MG63 (cell line): ENCODE results near the gene SNX10. TPM values are rescaled to one million over a fixed set of nuclear protein-coding genes. Genes with fewer than 3 reads are reported as not detected.

ENCODE experiments used
- DNase-seq: peaks from one replicate; pipeline ENCODE4 v3.0.0-alpha.2; 2020
- H3K27me3 ChIP-seq: fragments of 250-450 bp; sonication (Bioruptor Pico); 2 replicates; pipeline ENCODE4 v1.5.1; 2020; ENCODE audit warnings: mild to moderate bottlenecking, moderate library complexity
- H3K36me3 ChIP-seq: fragments of 250-450 bp; sonication (Bioruptor Pico); 2 replicates; pipeline ENCODE4 v1.5.1; 2020; ENCODE audit warnings: mild to moderate bottlenecking, moderate library complexity
- H3K4me3 ChIP-seq: fragments of 250-450 bp; sonication (Bioruptor Pico); 2 replicates; pipeline ENCODE4 v1.5.1; 2020; ENCODE audit warnings: mild to moderate bottlenecking, moderate library complexity
- H3K9me3 ChIP-seq: fragments of 250-450 bp; sonication (Bioruptor Pico); 2 replicates; pipeline ENCODE4 v1.5.1; 2020; ENCODE audit warnings: mild to moderate bottlenecking, moderate library complexity
- total RNA-seq: library from RNA; depleted of rRNA; stranded (reverse); fragments of >200 nt; shearing (Covaris generic); gene quantifications from 2 replicates; pipeline ENCODE4 v1.2.3, GENCODE V29; 2014; ENCODE audit warnings: low replicate concordance; rRNA removed

Gene SNX10
- total RNA-seq, 1 experiment from 2014 or later, result 4.4 TPM

DNA sequence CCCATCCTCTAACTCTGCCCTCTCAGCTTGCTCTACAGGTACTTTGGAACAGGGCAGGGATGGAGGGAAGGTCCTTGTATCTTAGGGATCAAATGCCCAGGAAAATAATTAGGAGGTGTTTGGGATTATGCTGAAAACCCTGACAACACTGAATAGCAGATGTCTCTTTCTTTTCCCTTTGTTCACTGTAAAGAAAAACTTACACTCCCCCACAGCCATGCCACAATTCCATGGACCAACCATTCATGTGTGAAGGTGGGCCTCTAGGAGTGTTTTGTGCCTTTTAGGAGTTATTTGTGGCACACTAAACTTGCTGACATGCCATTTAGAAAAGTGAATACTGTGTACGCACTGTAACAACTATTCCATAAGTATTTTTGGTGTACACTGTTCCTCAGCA is 108.1 kb downstream of the SNX10 start:
- DNase-seq, result no peak
- Histone ChIP-seq H3K27me3 (peaks cover 5% of the 10 kb centered on the region; the same call in 1 of the 2 replicates), H3K9me3 (no peaks in the 10 kb centered on the region), H3K4me3 (no peak overlapping the region), H3K36me3 (no peaks in the 10 kb centered on the region)

DNA sequence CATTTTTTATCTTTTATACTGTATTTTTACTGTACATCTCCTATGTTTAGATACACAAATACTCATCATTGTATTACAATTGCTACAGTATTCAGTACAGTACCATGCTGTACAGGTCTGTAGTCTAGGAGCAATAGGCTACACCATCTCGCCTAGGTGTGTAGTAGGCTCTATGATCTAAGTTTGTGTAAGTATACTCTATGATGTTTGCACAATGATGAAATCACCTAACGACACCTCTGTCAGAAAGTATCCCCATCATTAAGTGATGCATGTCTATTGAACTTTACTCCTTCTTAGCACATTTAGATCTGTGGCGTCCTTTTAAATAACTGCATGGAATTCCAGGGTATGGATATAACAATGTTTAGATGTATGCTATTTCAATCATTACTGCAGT is 112.0 kb downstream of the SNX10 start:
- H3K27me3 ChIP-seq, result no peaks in the 10 kb centered on the region; the same call in 1 of the 2 replicates
- no peaks in the 10 kb centered on the region for H3K36me3 ChIP-seq
- peaks cover 2% of the 10 kb centered on the region for H3K9me3 ChIP-seq
- no peak overlapping the region for H3K4me3 ChIP-seq
- no peak for DNase-seq

DNA sequence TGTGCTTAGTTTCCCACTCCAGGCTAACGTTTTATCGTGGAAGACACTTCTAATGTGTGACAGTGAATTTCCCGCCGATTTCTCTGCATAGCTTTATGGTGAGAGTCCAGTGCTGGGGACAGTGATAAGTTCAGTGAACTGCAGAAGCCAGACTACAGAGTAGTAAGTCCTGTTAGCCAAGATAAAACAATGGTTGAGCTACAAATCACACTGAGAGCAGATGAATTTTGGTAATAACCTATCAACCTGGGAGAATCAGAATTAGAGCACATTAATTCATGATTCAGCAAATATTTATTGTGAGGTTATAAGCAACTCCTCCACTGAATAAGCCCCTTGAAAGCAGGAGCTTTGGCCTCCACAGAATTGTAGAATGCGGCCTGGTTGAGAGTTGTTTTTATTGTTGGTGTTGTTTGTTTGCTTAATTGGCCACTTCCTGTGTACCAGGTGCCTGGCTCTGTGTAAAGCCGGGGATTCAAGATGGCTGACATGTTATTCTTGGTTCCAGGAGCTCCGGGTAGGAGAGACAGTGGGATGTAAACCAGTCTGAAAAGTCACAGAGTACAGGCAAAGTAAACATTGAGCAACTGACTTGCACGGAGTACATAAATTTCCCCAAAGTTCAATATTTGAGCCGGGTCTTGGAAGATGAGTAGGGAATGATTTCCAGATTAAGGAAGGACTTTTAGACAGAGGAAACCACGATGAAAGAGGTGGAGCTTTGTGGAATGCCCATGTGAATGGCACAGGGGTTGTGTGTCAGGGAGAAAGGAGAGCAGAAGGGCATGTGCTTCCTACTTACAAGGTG is 112.7 kb downstream of the SNX10 start:
- DNase-seq, result no peak
- Histone ChIP-seq H3K9me3 (peaks cover 2% of the 10 kb centered on the region), H3K27me3 (no peaks in the 10 kb centered on the region; the same call in 1 of the 2 replicates), H3K36me3 (no peaks in the 10 kb centered on the region), H3K4me3 (no peak overlapping the region)

DNA sequence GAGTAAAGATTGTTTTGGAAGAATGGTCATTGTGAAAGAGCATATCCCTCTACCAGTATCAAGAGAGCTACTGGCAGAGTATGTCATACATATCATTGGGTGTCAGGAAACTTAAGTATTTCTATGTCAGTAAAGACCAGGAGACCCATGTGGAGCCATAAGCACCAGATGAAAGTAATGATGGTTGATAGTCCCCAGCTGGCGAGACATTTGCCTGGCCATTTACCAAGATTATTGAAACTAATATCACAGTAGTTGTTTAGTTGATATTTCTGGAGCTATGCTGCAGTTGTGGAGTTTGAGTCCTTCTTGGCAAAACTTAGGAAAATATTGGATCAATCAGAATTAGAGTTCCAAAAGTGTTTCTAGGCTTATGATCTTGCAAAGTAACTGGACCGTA is 114.8 kb downstream of the SNX10 start:
- H3K9me3 ChIP-seq, result peaks cover 2% of the 10 kb centered on the region

DNA sequence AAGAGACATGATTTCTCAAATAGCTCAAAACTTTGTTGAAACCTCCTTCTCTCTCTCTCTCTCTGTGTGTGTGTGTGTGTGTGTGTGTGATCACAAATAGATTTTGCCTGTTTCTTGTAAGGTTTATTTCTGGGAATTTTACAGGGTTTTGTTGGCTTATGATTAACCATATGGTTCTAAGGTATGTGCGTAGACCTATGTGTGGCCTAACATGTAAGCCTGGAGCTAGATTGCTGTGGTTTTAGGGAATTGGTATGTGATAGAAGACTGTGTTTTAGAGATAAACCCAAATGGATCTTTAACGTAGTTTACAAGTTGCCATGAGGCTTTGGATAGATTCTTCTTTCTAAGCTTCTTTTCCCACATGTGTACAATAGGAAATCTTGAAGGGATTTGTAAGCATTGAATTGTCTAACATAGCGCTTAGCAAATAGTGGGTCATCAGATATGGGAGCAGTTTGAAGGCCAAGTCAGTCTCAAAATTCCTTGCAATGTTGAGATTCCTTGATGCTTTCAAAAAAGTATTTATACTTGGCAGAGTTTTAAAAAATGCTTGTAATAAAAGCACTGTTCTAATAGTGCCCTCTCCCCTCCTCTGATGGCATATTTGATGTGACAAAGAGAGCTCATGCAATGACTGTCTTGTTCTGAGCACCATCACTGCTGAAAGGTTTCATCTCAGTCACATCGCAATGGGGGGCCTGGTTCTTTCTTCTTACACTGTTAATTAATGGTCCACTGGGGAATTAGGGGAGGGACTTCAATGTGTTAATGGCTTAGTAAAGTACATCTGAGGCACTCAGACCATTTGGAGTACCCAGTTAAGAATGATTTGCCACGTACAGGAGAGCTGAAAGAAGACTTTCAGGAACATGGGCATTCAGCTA is 118.2 kb downstream of the SNX10 start:
- H3K4me3 ChIP-seq, result no peak overlapping the region
- H3K27me3 ChIP-seq, result peaks cover 5% of the 10 kb centered on the region
- no peaks in the 10 kb centered on the region for H3K36me3 ChIP-seq
- no peak for DNase-seq
- peaks cover 2% of the 10 kb centered on the region for H3K9me3 ChIP-seq

More for the DNA sequence above, 114.8 kb downstream of the SNX10 start:
- H3K4me3 ChIP-seq, result no peak overlapping the region
- DNase-seq, result no peak
- no peaks in the 10 kb centered on the region for H3K36me3 ChIP-seq
- peaks cover 2% of the 10 kb centered on the region for H3K27me3 ChIP-seq

DNA sequence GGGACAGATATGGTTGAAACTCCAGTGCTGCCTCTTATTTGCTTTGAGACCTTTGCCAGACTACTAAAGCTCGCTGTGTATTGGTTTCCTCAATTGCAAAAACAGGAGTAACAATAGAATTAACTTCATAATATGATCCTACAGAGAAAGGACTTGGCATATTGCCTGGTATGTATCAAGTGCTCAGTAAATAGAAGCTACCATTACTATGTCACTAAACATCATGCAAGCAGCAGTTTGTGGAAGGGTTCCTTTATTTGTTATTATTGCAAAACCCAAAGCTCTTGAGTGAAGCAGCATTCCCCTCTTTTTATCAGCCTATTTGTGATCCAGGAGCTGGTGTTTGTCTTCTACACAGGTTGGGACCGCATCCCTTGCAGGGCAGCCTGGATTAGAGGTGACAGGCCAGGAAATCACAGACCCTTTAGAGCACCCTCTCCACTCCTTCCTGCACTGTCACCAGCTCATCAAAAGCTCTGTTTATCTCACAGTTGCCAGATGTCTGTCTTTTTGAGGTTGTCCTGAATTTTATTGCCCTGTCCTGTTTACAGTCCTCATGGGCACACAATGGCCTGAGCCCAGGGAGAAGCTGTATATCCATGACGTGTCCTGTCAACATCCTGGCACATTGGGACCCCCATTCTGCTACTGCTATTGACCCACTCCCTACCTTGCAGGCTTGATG is 121.5 kb downstream of the SNX10 start:
- Histone ChIP-seq H3K36me3 (no peaks in the 10 kb centered on the region), H3K4me3 (no peak overlapping the region), H3K27me3 (peaks cover 7% of the 10 kb centered on the region), H3K9me3 (no peaks in the 10 kb centered on the region)
- DNase-seq, result no peak

DNA sequence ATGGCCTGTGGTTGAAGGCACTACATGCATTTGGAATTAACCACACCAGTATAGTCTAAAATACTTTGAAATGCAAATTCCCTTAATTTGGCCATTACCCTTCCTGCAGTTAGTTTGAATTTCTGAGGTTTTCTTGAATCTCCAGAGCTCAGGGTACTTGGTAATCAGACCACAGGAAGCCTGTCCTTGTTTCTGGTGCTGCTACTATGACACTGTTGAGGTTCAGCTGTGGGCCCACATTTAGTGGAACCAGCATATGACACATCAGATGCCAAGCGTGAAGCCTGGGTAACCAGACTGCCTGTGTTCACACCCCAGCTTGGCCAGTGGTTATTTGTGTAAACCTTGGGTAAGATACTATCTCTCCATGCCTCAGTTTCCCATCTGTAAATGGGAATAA is 124.3 kb downstream of the SNX10 start:
- DNase-seq, result no peak
- peaks cover 20% of the 10 kb centered on the region for H3K27me3 ChIP-seq
- H3K36me3 ChIP-seq, result no peaks in the 10 kb centered on the region
- no peak overlapping the region for H3K4me3 ChIP-seq
- H3K9me3 ChIP-seq, result no peaks in the 10 kb centered on the region

DNA sequence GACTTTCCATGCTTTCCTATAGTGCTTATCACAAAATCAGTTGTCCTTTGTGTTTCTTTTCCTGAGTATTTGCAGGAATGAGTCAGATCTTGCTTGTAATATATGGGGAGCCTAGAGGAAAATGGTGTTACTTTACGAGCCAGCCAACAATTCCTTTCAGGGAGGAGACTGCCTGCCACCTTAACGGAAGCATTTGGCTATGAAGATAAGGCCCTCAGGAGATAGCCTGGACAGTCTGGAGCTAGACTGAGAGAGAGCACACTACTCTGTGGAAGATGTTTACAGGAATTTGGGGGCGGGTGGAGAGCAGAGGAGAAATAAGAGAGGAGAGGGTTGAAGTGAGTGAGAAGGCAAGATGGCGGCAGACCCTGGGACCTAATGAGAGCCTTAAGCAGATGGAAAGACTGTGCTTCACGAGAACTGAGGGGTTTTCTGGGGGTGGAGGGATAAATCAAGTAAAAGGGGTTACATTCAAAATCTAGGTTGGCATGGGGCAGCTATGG is 126.3 kb downstream of the SNX10 start:
- no peaks in the 10 kb centered on the region for H3K36me3 ChIP-seq
- DNase-seq, result no peak
- no peak overlapping the region for H3K4me3 ChIP-seq
- no peaks in the 10 kb centered on the region for H3K9me3 ChIP-seq
- H3K27me3 ChIP-seq, result peaks cover 17% of the 10 kb centered on the region

DNA sequence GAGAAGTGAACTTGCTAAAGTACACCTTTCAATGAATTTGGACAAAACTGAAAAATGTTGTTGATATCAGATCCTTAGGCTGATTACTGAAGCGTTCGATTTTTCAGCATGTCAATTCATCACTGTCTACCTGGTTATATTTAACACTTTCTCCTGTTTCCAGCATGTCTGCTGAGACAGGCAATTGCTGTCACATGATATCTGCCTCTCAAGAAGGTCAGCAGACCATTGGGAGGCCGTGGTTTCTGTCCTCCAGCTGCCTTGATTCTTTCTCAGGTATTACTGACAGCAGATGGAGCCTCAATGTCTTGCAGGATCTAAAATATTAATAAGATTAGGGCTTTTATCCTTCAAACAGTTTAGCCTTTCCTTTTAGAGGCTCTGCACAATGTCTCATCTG is 127.5 kb downstream of the SNX10 start:
- Histone ChIP-seq H3K36me3 (no peaks in the 10 kb centered on the region), H3K4me3 (no peak overlapping the region), H3K27me3 (peaks cover 16% of the 10 kb centered on the region), H3K9me3 (no peaks in the 10 kb centered on the region)
- no peak for DNase-seq

DNA sequence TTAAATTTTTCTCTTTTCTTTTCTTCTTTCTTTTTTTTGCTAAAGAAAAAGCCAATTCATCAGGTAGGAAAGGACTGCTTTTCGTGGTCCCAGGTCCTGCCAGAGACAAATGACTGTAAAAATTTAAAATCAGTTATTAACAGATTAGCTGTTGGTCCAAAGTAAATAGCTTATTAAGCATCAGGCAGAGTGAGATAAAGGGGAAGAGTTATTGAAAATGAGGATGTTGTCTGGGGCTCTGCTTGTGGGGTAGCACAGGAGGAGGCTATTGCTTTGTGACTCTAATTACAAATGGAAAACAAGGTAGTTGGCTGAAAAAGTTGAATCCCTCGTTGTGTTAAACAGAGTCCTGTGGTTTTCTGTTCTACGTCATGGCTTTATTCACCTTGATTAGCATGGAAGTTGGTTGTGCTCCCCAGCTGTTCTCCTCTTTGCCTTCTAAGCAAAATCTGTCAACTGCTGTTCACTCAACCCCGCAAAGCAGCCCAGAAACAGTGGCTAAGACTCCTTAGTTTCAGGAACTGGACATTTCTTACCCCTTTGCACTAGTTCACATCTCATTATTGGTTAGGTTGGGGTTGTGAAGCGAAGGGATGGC is 128.9 kb downstream of the SNX10 start:
- Histone ChIP-seq H3K4me3 (no peak overlapping the region), H3K36me3 (no peaks in the 10 kb centered on the region), H3K9me3 (no peaks in the 10 kb centered on the region), H3K27me3 (peaks cover 16% of the 10 kb centered on the region)
- DNase-seq, result no peak

DNA sequence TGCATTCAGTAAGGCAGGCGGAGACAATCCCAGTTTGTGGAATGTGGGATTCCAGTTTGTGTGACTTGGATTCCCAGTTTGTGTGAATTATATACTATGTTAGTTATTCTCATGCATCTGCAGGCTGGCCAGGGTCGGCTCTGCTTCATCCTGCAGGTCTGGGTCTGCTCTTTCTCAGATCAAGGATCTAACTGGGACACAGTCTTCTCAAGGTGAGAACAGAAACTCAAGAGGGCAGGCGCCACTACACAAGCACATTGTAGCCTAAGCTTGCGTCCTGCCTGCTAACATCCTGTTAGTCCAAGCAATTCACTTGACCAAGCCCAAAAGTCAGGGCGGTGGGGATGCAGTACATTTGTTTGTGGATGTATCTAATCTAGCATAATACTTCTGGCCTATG is 131.1 kb downstream of the SNX10 start:
- no peaks in the 10 kb centered on the region for H3K9me3 ChIP-seq
- no peaks in the 10 kb centered on the region for H3K36me3 ChIP-seq
- no peak for DNase-seq
- peaks cover 15% of the 10 kb centered on the region for H3K27me3 ChIP-seq
- no peak overlapping the region for H3K4me3 ChIP-seq

DNA sequence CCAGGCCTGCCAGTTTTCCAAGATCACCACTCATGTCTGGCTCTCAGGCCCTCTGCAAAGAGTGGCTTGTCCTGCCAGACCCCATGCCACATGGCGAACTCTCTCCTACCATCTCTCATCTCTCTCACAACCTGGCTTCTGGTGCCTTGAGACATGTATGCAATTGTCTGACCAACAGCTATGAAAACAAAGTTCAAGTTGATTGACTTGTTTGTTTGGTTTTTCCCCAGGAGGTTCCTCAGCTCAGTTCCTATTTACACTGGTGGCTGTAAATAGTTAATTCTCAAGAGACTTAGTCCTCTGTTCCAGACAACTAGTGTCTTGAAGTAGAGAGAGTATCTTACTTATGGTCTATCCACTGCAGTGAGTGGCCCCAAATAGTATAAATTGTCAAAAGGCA is 131.8 kb downstream of the SNX10 start:
- Histone ChIP-seq H3K36me3 (no peaks in the 10 kb centered on the region), H3K27me3 (peaks cover 13% of the 10 kb centered on the region), H3K4me3 (no peak overlapping the region), H3K9me3 (no peaks in the 10 kb centered on the region)
- no peak for DNase-seq

Other genes with a start within 250 kb of the SNX10 start
- 15.2 and 19.2 TPM in 2 replicates for gene NFE2L3, start 139.7 kb upstream of the SNX10 start, total RNA-seq
- 151 and 216 TPM in 2 replicates for gene HNRNPA2B1, start 91.1 kb upstream of the SNX10 start, total RNA-seq
- 293 and 407 TPM in 2 replicates for gene CBX3, start 90.1 kb upstream of the SNX10 start, total RNA-seq